Fibroblast of lung (primary cell): ENCODE data around the gene B3GNT9. TPM values are rescaled to one million over a fixed set of nuclear protein-coding genes. Genes with fewer than 3 reads are reported as not detected.
A peak's percentile ranks its signal among the peaks of the same experiment; 100 is the strongest.

Experiments used
- DNase-seq, 2 donors: peaks; one replicate each; pipeline versions ENCODE4 v3.0.0 to v3.0.0-alpha.2; 2010; ENCODE audit warnings: low read depth in 2 of 2
- H2AFZ ChIP-seq: 2 replicates; pipeline ENCODE4 v1.5.1; 2012; ENCODE audit warnings: low read length, control low read depth, inconsistent platforms
- H3K27ac ChIP-seq: 2 replicates; pipeline ENCODE4 v1.5.1; 2011; ENCODE audit warnings: low read length, control low read depth; ENCODE audit not compliant: insufficient read depth
- H3K27me3 ChIP-seq: 2 replicates; pipeline ENCODE4 v1.5.1; 2011; ENCODE audit warnings: mild to moderate bottlenecking, low read length; ENCODE audit not compliant: control insufficient read depth, insufficient read depth
- H3K36me3 ChIP-seq: 2 replicates; pipeline ENCODE4 v1.5.1; 2011; ENCODE audit warnings: low read length; ENCODE audit not compliant: control insufficient read depth, insufficient read depth
- H3K4me1 ChIP-seq: 2 replicates; pipeline ENCODE4 v1.5.1; 2011; ENCODE audit warnings: low read length; ENCODE audit not compliant: control insufficient read depth, insufficient read depth; ENCODE audit errors: extremely low read depth
- H3K4me2 ChIP-seq: 2 replicates; pipeline ENCODE4 v1.5.1; 2011; ENCODE audit warnings: low read length, control low read depth; ENCODE audit not compliant: insufficient read depth; ENCODE audit errors: extremely low read depth
- H3K4me3 ChIP-seq, 4 experiments: fragments of 200-600 bp in 1 of 4; sonication (generic) in 1 of 4; replicated peaks in 1 of 4; 2 replicates each; pipeline ENCODE4 v1.5.1; 2011 to 2016; ENCODE audit warnings: low read length in 4 of 4, low read depth in 3 of 4, mild to moderate bottlenecking in 3 of 4, control low read depth in 2 of 4, inconsistent platforms in 1 of 4, mixed read lengths in 1 of 4; ENCODE audit not compliant: insufficient read depth in 1 of 4; ENCODE audit errors: control extremely low read depth in 1 of 4
- H3K79me2 ChIP-seq: 2 replicates; pipeline ENCODE4 v1.5.1; 2012; ENCODE audit warnings: mild to moderate bottlenecking, low read length, inconsistent platforms; ENCODE audit not compliant: control insufficient read depth, insufficient read depth
- H3K9ac ChIP-seq: 2 replicates; pipeline ENCODE4 v1.5.1; 2011; ENCODE audit warnings: mild to moderate bottlenecking, low read length, control low read depth; ENCODE audit not compliant: insufficient read depth
- H3K9me3 ChIP-seq: 2 replicates; pipeline ENCODE4 v1.5.1; 2012; ENCODE audit warnings: low read depth, low read length; ENCODE audit not compliant: control insufficient read depth, insufficient read depth
- H4K20me1 ChIP-seq: 2 replicates; pipeline ENCODE4 v1.5.1; 2011; ENCODE audit warnings: low read length; ENCODE audit not compliant: control insufficient read depth, insufficient read depth; ENCODE audit errors: extremely low read depth
- EZH2 ChIP-seq: IDR thresholded peaks from 2 replicates; pipeline ENCODE4 v1.5.1; 2012; ENCODE audit warnings: low read length, control low read depth, mild to moderate bottlenecking; ENCODE audit errors: missing control alignments
- polyA plus RNA-seq, 2 donors: library from polyadenylated mRNA; depleted of rRNA in 1 of 2; stranded (reverse) in 1 of 2; unstranded in 1 of 2; fragments of >200 nt; gene quantifications; 2 replicates each; pipeline ENCODE4 v1.2.1, GENCODE V29; 2011 to 2012; ENCODE audit warnings: missing spikeins in 1 of 2
- total RNA-seq: library from RNA; depleted of rRNA; stranded (reverse); fragments of >200 nt; gene quantifications from 2 replicates; pipeline ENCODE4 v1.2.1, GENCODE V29; 2014
- TF ChIP-seq, protein P1 (sequence below), 2 donors: IDR thresholded peaks in 1 of 2; conservative IDR thresholded peaks in 1 of 2; 1 replicate in 1 of 2; 2 replicates in 1 of 2; pipeline ENCODE4 v1.5.1; 2011 to 2012; ENCODE audit warnings: low read length in 2 of 2, control low read depth in 1 of 2, inconsistent platforms in 1 of 2, low read depth in 1 of 2, mild to moderate bottlenecking in 1 of 2

B3GNT9 gene
- total and polyA plus RNA-seq, 2 donors (not counting 1 experiment from before 2014, with no cell fraction given), result 29.6 to 34.7 TPM

- peaks cover 27% of the 10 kb centered on the region for H3K79me2 ChIP-seq
- peak overlapping the region in 3 of 4 experiments; percentile 29 to 44 (median 40) for H3K4me3 ChIP-seq
- no peaks in the 10 kb centered on the region for H3K9me3 ChIP-seq
- no peaks in the 10 kb centered on the region for H3K27me3 ChIP-seq
- H2AFZ ChIP-seq, result no peak overlapping the region
- no peaks in the 10 kb centered on the region for H4K20me1 ChIP-seq
- no peak for DNase-seq
- TF ChIP-seq EZH2, result no peak
- TF ChIP-seq, protein P1, sequence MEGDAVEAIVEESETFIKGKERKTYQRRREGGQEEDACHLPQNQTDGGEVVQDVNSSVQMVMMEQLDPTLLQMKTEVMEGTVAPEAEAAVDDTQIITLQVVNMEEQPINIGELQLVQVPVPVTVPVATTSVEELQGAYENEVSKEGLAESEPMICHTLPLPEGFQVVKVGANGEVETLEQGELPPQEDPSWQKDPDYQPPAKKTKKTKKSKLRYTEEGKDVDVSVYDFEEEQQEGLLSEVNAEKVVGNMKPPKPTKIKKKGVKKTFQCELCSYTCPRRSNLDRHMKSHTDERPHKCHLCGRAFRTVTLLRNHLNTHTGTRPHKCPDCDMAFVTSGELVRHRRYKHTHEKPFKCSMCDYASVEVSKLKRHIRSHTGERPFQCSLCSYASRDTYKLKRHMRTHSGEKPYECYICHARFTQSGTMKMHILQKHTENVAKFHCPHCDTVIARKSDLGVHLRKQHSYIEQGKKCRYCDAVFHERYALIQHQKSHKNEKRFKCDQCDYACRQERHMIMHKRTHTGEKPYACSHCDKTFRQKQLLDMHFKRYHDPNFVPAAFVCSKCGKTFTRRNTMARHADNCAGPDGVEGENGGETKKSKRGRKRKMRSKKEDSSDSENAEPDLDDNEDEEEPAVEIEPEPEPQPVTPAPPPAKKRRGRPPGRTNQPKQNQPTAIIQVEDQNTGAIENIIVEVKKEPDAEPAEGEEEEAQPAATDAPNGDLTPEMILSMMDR (conservative IDR thresholded peaks at IDR 0.05 in 1 of 2, IDR thresholded peaks at IDR 0.05 in 1 of 2; ENCODE audit: low read depth in 1 of 2, low read length in 2 of 2), result no peak
- H3K4me2 ChIP-seq, result peak overlapping the region; percentile 58
- H3K9ac ChIP-seq, result no peak overlapping the region
- H3K27ac ChIP-seq, result no peak overlapping the region
- H3K36me3 ChIP-seq, result peaks cover 24% of the 10 kb centered on the region
- H3K4me1 ChIP-seq, result peaks cover 22% of the 10 kb centered on the region
These were observed 40.7 kb upstream of the B3GNT9 start for GRCh38 chr16:67191411-67191994.

DNA sequence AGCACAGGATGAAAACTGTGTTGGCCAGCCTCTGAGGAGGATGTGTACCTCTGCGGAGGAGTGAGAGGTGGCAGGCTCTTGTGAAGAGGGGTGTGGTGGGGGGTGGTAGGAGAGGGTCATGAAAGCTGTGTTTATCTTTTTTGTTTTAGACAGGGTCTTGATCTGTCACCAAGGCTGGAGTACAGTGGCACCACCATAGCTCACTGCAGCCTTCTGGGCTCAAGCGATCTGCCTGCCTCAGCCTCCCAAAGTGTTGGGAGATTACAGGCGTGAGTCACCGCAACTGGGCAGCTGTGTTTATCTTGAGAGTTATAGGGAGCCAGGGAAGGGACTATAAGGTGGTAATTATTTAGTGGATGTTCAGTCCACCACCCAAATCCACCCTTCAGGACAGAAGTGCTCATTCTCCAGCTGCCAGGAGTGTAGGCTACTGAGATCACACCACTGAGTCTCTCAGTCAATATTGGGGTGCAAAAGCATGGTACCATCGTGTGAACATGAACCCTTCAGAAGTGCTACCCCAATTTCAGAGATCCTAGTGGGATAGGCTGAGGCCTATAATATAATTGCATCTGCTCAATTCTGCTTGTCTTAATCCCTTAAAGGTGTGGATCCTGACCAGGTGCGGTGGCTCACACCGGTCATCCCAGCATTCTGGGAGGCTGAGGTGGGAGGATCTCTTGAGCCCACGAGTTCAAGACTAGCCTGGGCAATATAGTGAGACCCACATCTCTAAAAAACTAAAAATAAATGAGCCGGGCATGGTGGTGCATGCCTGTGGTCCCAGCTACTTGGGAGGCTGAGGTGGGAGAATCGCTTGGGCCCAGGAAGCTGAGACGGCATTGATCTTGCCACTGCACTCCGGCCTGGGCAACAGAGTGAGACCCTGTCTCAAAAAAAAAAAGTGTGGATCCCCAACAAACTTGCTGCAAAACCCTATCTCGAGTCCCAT is 39.9 kb upstream of the B3GNT9 start:
- Histone ChIP-seq H2AFZ (no peak overlapping the region), H4K20me1 (no peaks in the 10 kb centered on the region), H3K79me2 (peaks cover 27% of the 10 kb centered on the region), H3K4me1 (peaks cover 25% of the 10 kb centered on the region), H3K9me3 (no peaks in the 10 kb centered on the region), H3K27me3 (no peaks in the 10 kb centered on the region), H3K36me3 (peaks cover 16% of the 10 kb centered on the region), H3K4me3 (no peak overlapping the region), H3K4me2 (peak overlapping the region; percentile 23), H3K9ac (no peak overlapping the region), H3K27ac (no peak overlapping the region)
- peak; percentile 32 to 63 for DNase-seq
- no peak for TF ChIP-seq EZH2
- TF ChIP-seq, protein P1 (conservative IDR thresholded peaks at IDR 0.05 in 1 of 2, IDR thresholded peaks at IDR 0.05 in 1 of 2; ENCODE audit: low read depth in 1 of 2, low read length in 2 of 2), result no peak

DNA sequence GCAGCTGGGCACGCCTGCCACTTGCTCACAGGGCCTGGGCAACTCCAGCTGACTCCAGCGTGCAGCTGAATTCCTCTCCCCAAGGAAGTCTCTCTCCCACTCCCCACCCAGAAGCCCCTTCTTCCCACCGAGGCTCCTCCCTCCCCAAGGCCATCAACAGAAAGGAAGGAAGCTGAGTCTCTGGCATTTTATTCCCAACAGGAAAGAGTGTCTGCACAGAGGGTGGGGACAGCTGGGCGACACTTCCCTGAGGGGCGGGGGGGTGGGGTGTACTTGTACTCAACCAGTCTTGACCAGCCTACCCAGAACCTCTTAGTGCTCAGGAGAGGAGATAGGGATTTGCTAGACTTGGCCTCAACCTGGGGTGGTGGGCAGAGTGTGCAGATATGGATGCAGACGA is 39.2 kb upstream of the B3GNT9 start, which contains the start of gene EXOC3L1:
Gene EXOC3L1, minus strand, starts transcription at position 96 of the 400 bp plus-strand sequence. CDS start 460 bp downstream, outside the sequence.
- Histone ChIP-seq H3K4me2 (peak within 1 kb of the TSS; percentile 23), H3K9me3 (no peaks in the 10 kb centered on the region), H3K9ac (no peak within 1 kb of the TSS), H3K79me2 (peaks cover 27% of the 10 kb centered on the region), H2AFZ (no peak within 1 kb of the TSS), H4K20me1 (no peaks in the 10 kb centered on the region), H3K27me3 (no peaks in the 10 kb centered on the region), H3K27ac (no peak within 1 kb of the TSS), H3K36me3 (peaks cover 12% of the 10 kb centered on the region), H3K4me3 (no peak within 1 kb of the TSS), H3K4me1 (peaks cover 25% of the 10 kb centered on the region)
- no peak for TF ChIP-seq EZH2
- TF ChIP-seq, protein P1 (conservative IDR thresholded peaks at IDR 0.05 in 1 of 2, IDR thresholded peaks at IDR 0.05 in 1 of 2; ENCODE audit: low read depth in 1 of 2, low read length in 2 of 2), result no peak
- no peak for DNase-seq
